ENCODE measurements around the gene ANKRD35.
A peak's percentile ranks its signal among the peaks of the same experiment; 100 is the strongest.
"Not testable (repeated sequence)": the region's sequence is repeated elsewhere in the genome, so short reads cannot be mapped to it uniquely, and the experiment has no call there.

ANKRD35 gene, protein sequence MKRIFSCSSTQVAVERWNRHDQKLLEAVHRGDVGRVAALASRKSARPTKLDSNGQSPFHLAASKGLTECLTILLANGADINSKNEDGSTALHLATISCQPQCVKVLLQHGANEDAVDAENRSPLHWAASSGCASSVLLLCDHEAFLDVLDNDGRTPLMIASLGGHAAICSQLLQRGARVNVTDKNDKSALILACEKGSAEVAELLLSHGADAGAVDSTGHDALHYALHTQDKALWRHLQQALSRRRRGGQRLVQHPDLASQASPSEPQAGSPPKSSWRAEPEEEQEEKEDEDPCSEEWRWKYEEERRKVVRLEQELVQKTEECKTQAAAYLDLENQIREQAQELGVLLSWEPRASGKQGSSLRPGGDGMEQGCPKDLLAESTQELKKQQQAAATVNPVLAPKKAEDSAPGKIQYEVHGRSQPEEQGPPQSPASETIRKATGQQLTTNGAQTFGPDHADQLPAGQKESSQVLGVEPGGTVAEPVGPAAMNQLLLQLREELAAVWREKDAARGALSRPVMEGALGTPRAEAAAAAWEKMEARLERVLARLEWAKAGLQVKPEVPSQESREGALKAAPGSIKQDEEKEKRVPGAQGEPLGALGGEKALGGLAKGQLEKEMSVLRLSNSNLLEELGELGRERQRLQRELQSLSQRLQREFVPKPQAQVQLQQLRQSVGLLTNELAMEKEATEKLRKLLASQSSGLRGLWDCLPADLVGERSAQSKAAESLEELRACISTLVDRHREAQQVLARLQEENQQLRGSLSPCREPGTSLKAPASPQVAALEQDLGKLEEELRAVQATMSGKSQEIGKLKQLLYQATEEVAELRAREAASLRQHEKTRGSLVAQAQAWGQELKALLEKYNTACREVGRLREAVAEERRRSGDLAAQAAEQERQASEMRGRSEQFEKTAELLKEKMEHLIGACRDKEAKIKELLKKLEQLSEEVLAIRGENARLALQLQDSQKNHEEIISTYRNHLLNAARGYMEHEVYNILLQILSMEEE

DNA sequence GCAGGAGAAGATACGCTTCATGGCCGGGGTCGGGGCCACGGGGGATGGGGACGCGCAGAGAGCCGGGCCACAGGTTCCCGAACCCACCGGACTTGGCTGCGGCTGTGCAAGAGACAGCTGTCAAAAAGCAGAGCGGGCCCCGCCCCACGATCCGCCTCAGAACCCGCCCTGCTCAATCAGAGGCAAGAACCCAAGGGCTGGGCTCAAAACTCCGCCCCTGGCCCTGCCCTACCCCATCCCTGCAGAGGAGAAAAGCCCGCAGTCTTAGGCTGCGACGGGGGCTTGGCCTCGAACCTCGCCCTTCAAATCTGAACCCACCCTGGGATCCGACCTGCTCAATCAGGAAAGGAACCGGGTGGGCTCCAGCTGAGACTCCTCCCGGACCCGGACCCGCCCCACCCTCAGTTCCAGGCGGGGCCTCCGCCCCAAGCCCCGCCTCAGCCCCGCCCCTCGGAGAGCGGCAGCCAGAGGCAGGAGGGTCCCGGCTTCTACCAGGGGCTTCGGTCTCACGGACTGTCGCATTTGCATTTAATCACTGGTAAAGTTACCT lies at the start of gene ANKRD35:
TSS of gene ANKRD35 (minus strand) at position 129 of the 550 bp plus-strand sequence. CDS start at position 21, 108 bp downstream.
- peak within 1 kb of the TSS; percentile 72 for H3K4me3 Mint-ChIP-seq
- DNase-seq (ENCODE audit: low spot score in 2 of 2): peak; percentile 71 to 93
- no peaks in the 10 kb centered on the region for H3K9me3 Mint-ChIP-seq
- H3K36me3 Mint-ChIP-seq: no peaks in the 10 kb centered on the region
- ATAC-seq: peak; percentile 100
- no peak within 1 kb of the TSS for H3K27ac Mint-ChIP-seq
- H3K4me1 Mint-ChIP-seq: peaks cover 12% of the 10 kb centered on the region

DNA sequence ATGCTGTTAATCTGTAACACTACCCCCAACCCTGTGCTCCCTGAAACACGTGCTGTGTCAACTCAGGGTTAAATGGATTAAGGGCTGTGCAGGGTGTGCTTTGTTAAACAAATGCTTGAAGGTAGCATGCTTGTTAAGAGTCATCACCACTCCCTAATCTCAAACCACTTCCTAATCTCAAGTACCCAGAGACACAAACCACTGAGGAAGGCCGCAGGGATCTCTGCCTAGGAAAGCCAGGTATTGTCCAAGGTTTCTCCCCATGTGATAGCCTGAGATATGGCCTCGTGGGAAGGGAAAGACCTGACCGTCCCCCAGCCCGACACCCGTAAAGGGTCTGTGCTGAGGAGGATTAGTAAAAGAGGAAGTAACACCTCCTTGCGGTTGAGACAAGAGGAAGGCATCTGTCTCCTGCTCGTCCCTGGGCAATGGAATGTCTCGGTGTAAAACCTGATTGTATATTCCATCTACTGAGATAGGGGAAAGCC lies 46.9 kb upstream of the ANKRD35 start:
- peaks cover 38% of the 10 kb centered on the region for H3K4me1 Mint-ChIP-seq
- H3K4me3 Mint-ChIP-seq: peak overlapping the region; percentile 56
- peaks cover 53% of the 10 kb centered on the region for H3K36me3 Mint-ChIP-seq
- not testable (repeated sequence) for H3K9me3 Mint-ChIP-seq, ATAC-seq
- peak overlapping the region; percentile 88 for H3K27ac Mint-ChIP-seq
- peak in 1 of 2 donors; percentile 70 for DNase-seq (ENCODE audit: low spot score in 2 of 2)

DNA sequence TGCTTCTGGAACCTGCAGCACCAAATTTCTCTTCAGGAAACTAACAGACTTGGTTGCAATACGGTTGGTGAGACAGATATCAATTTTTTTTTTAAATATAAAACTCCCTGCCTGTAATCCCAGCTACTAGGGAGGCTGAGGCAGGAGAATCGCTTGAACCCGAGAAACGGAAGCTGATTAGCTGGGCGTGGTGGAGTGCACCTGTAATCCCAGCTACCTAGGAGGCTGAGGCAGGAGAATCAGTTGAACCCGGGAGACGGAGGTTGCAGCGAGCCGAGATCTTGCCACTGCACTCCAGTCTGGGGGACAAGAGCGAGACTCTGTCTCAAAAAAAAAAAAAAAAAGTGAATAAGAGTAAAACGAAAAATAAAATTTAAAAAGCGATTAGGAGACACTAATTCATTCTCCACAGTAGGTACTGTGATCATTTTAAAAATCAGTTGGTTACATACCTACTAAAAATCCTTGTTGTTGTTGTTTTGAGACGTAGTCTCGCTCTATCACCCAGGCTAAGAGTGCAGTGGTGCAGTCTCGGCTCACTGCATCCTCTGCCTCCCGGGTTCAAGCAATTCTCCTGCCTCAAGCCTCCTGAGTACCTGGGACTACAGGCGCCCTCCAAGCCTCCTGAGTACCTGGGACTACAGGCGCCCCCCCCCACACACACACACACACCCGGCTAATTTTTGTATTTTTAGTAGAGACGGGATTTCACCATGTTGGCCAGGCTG lies 42.4 kb upstream of the ANKRD35 start:
- Mint-ChIP-seq H3K4me1 (peaks cover 30% of the 10 kb centered on the region), H3K9me3 (no peaks in the 10 kb centered on the region), H3K36me3 (peaks cover 24% of the 10 kb centered on the region), H3K4me3 (no peak overlapping the region), H3K27ac (no peak overlapping the region)
- DNase-seq (ENCODE audit: low spot score in 2 of 2): no peak
- ATAC-seq: no peak

DNA sequence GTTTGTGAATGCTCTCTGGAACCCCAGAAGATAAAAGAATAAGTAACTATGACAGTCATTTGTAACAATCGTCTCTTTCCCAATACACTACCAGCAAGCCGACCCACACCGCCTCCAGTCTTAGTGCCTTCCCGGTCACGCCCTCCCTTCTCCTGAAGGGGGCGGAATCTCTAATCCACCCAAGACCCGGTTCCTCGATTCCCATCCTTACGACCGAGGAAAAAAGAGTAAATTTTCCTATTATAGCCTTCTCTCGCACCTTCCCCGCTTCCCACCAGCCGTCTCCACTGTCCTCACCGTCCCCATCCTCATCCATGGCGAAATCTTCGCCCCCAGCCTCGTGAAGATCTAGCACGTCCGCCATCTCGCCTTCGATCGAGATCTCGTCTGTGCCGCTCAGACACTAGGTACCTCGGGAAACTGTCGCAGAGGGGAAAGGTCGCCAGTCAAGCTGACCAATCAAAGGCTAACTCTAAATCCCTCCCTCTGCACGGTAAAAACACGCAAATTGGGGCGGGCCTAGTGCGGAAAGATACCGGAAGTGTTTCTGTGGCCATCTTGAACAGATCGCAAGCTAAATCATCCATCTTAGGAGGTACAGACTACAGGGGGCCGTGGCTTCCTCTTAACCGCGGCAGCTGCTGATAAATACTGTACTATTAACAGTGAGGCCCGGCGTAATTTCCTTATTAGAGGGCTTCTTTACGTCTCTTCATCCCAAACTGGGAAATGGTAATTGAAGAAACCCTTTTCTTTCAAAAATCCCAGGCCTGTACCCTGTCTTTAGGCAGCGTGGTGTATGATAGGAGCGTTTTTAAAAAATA lies 41.6 kb upstream of the ANKRD35 start, which contains the start of gene RBM8A:
TSS of gene RBM8A (minus strand) at position 422 of the 824 bp plus-strand sequence. CDS start at position 364, 58 bp downstream.
- no peaks in the 10 kb centered on the region for H3K9me3 Mint-ChIP-seq
- peak; percentile 97 for ATAC-seq
- H3K4me1 Mint-ChIP-seq: peaks cover 22% of the 10 kb centered on the region
- DNase-seq (ENCODE audit: low spot score in 2 of 2): peak; percentile 70 to 92
- no peak within 1 kb of the TSS for H3K27ac Mint-ChIP-seq
- peaks cover 29% of the 10 kb centered on the region for H3K36me3 Mint-ChIP-seq
- H3K4me3 Mint-ChIP-seq: no peak within 1 kb of the TSS

DNA sequence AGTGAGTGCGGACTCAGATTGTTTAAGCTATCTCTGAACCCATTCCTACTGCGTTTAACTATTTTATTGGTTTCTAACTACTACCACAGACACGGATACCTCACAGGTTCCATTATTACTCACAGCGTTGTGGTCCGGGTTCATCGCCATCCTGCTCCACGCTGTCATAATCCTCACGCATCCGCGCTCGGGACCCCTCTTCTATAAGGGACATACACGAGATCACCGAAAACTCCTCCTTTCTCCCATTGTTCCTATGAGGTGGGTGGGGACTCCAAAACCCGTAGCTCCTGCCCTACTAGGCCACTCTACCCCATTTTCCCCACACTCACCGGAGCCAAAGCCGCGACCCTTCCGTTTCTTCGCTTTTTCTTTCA lies 41.0 kb upstream of the ANKRD35 start:
- Mint-ChIP-seq H3K4me1 (peaks cover 16% of the 10 kb centered on the region), H3K27ac (no peak overlapping the region), H3K36me3 (peaks cover 31% of the 10 kb centered on the region), H3K4me3 (no peak overlapping the region), H3K9me3 (no peaks in the 10 kb centered on the region)
- ATAC-seq: peak; percentile 79
- DNase-seq (ENCODE audit: low spot score in 2 of 2): peak; percentile 28 to 81

DNA sequence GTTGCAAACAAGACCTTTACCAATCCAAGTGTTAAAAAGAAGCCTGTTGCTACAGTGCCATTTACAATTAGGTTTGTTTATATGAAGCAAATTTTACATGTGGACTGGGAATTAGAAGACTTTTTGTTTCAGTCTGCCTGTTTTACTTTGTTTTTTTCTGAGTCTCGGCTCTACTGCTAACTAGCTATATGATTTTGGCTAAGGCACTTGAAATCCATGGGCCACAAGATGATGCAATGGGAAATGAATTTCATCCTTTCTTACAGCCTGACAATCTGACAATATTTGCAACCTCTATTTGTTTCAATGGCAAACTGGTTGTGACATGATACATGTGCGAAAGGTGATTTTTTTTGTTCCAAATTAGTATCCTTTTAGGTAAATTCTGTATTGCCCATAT lies 36.6 kb upstream of the ANKRD35 start:
- no peak overlapping the region for H3K4me3 Mint-ChIP-seq
- ATAC-seq (no peak), DNase-seq (ENCODE audit: low spot score in 2 of 2) (no peak)
- H3K27ac Mint-ChIP-seq: no peak overlapping the region
- no peaks in the 10 kb centered on the region for H3K9me3 Mint-ChIP-seq
- peaks cover 42% of the 10 kb centered on the region for H3K36me3 Mint-ChIP-seq
- peaks cover 25% of the 10 kb centered on the region for H3K4me1 Mint-ChIP-seq

DNA sequence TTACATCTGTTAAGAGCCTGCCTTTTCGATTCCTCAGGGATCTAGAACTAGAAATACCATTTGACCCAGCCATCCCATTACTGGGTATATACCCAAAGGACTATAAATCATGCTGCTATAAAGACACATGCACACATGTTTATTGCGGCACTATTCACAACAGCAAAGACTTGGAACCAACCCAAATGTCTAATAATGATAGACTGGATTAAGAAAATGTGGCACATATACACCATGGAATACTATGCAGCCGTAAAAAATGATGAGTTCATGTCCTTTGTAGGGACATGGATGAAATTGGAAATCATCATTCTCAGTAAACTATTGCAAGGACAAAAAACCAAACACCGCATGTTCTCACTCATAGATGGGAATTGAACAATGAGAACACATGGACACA lies 34.6 kb upstream of the ANKRD35 start:
- Mint-ChIP-seq H3K4me1 (peaks cover 41% of the 10 kb centered on the region), H3K36me3 (peaks cover 59% of the 10 kb centered on the region), H3K4me3 (peak overlapping the region; percentile 94), H3K27ac (peak overlapping the region; percentile 94)
- not testable (repeated sequence) for DNase-seq (ENCODE audit: low spot score in 2 of 2); ATAC-seq; H3K9me3 Mint-ChIP-seq

DNA sequence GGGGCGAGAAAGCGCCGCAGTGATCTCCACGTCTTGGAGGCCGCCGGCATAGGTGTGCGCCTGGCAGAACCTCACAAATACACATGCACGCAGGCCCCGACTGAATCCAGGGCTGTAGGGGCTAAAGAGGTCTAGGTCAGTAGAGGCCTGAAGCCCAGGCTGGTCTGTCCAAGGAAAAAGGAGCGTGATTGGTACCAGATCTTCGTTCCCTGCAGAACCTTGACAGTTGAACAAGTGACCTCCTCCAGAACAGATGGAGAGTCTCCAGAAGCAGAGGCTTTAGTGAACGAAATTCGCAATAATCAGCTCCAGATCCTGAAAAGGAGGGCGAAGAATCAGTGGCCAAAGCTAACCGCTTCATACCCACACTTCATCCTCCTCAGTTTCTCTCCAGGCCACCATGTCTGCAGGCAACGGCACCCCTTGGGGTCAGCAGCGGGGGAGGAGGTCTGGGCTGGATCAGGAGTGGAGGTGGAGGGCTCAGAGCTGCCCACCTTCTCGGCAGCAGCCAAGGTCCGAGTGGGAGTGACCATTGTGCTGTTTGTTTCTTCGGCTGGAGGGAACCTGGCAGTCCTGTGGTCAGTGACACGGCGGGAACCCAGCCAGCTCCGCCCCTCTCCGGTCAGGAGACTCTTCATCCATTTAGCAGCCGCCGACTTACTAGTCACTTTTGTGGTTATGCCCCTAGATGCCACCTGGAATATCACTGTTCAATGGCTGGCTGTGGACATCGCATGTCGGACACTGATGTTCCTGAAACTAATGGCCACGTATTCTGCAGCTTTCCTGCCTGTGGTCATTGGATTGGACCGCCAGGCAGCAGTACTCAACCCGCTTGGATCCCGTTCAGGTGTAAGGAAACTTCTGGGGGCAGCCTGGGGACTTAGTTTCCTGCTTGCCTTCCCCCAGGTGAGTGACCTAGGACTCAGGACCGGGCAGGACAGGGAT lies 33.6 kb upstream of the ANKRD35 start:
- H3K4me1 Mint-ChIP-seq: peaks cover 41% of the 10 kb centered on the region
- no peak for DNase-seq (ENCODE audit: low spot score in 2 of 2)

DNA sequence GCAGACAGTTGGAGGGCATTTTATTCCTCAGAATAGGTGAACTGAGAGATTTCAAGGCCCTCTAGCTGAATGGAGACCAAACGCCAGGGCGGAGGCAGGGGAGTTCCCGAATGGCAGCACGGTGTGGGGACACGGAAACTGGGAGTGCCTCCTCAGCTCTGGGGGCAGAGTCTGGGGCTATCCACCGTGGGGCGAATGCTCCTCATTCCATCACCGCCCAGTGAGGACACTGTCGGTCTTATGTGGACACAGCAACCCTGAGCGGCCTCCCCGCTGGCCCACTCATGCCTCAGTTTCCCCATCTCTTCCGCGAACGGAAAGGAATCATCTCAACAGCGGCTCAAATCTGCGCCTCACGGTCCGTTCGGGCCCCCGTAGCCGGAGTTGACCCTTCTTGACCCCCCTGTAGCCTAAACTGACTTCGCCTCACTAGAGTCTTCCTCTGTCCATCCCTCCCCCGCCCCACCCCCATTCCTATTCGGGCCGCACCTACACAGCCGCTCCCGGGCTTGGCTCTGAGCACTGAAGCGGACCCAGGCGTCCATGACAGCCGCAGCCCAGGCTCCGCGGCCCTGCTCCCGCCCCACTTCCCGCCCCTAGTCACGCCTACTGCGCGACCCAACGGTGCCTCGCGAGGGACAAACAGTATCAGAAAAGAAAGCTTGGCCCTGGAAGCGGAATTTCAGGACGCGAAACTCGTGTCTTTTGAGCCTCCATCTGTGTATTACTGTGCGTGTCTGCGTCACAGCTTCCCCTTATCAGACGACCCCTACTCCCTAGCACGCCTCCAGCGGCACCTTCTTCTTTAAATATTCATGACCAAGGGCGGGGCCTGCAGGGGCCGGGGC lies 32.7 kb upstream of the ANKRD35 start, which contains the start of gene PEX11B:
TSS of gene PEX11B (minus strand) at position 574 of the 848 bp plus-strand sequence. CDS start at position 545, 29 bp downstream.
- peak within 1 kb of the TSS; percentile 94 for H3K4me3 Mint-ChIP-seq
- peaks cover 41% of the 10 kb centered on the region for H3K4me1 Mint-ChIP-seq
- H3K27ac Mint-ChIP-seq: peak within 1 kb of the TSS; percentile 94
- ATAC-seq: peak; percentile 96
- peaks cover 63% of the 10 kb centered on the region for H3K36me3 Mint-ChIP-seq
- DNase-seq (ENCODE audit: low spot score in 2 of 2): peak; percentile 78 to 94
- no peaks in the 10 kb centered on the region for H3K9me3 Mint-ChIP-seq

More for the DNA sequence above, 33.6 kb upstream of the ANKRD35 start:
- peak; percentile 92 for ATAC-seq
- peaks cover 69% of the 10 kb centered on the region for H3K36me3 Mint-ChIP-seq
- peak overlapping the region; percentile 94 for H3K27ac Mint-ChIP-seq
- peak overlapping the region; percentile 94 for H3K4me3 Mint-ChIP-seq
- no peaks in the 10 kb centered on the region for H3K9me3 Mint-ChIP-seq

DNA sequence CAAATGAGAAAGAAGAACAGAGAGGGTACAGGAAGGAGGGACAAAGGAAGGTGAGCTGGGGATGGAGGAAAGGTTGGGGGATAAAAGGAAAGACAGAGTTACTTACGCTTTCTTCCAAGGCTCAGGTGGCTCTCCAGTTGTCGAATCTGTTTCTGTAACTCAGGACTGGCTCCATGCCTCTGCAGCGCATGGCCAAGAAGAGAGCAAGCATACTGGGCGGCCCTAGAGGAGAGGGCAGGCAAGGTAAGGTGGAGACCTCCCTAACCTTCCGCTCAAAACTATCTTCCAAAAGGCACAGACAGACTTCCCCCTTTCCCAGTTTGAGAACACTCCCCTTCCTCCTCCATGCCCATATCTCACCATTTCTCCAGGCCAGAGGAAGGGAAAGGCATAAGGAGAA lies 31.9 kb upstream of the ANKRD35 start:
- peak overlapping the region; percentile 94 for H3K4me3 Mint-ChIP-seq
- peaks cover 62% of the 10 kb centered on the region for H3K36me3 Mint-ChIP-seq
- DNase-seq (ENCODE audit: low spot score in 2 of 2) (no peak), ATAC-seq (no peak)
- no peaks in the 10 kb centered on the region for H3K9me3 Mint-ChIP-seq
- H3K4me1 Mint-ChIP-seq: peaks cover 41% of the 10 kb centered on the region
- peak overlapping the region; percentile 94 for H3K27ac Mint-ChIP-seq

DNA sequence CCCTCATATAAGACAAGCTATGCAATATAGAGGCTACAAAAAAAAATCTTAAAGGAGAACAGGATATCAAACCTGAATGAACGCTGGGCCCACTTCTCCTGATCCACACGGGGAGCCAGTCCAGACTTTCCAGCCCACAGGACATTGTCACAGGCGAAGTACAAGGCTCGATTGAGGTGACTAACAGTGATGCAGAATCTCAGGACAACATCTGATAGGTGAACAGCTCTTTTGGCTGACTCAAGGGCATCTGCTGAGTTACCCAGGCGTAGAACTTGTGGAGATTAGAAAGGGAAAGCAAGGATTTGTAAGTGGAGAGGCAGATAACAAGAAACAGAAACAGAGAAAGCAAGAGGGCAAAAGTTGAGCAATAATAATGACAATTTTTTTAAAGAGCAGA lies 31.1 kb upstream of the ANKRD35 start:
- Mint-ChIP-seq H3K36me3 (peaks cover 61% of the 10 kb centered on the region), H3K9me3 (no peaks in the 10 kb centered on the region), H3K27ac (peak overlapping the region; percentile 68), H3K4me1 (peaks cover 41% of the 10 kb centered on the region), H3K4me3 (peak overlapping the region; percentile 94)
- ATAC-seq (no peak), DNase-seq (ENCODE audit: low spot score in 2 of 2) (no peak)

DNA sequence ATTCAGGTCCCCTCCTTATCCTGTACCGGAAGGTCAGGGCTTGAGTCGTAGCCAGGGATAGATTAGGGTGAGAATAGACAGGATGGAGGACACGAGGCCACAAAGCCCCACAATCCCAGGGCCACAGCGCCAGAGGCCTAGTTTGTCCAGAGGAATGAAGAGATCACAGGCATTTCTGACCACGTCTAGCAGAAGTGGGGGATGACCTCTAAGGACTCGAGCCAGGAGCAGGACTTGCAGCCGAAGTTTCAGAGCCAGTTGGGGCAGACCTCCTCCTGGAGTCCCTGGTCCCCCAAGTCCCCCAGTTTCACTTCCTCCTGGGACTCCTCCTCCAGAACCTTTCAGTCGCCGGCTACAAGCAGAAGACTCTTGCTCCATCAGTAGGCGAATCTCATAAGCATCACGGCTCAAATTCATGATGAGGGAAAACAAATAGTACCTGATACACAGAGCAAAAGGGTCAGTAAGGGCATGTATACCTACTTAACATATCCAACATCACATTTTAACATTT lies 26.5 kb upstream of the ANKRD35 start:
- no peak overlapping the region for H3K4me3 Mint-ChIP-seq
- DNase-seq (ENCODE audit: low spot score in 2 of 2) (no peak), ATAC-seq (no peak)
- no peaks in the 10 kb centered on the region for H3K9me3 Mint-ChIP-seq
- H3K36me3 Mint-ChIP-seq: peaks cover 66% of the 10 kb centered on the region
- peaks cover 15% of the 10 kb centered on the region for H3K4me1 Mint-ChIP-seq
- H3K27ac Mint-ChIP-seq: peak overlapping the region; percentile 49
